A204.1 (cell line): Measurements from ENCODE around the gene KLF2.
"Not testable (repeated sequence)": the region's sequence is repeated elsewhere in the genome, so short reads cannot be mapped to it uniquely, and the experiment has no call there.

Source experiments
- FAIRE-seq: peaks from 2 replicates; lab custom pipeline; 2012; peaks lifted over from hg19 to GRCh38; lab: Jason Lieb, UNC

KLF2 gene

GRCh38 chr19:16324384-16325160, at the start of gene KLF2:
KLF2 (plus strand) TSS chr19:16324826; CDS start chr19:16324924, 98 bp downstream.
- FAIRE-seq, result no peak

GRCh38 chr19:16280306-16280705, 44.3 kb upstream of the KLF2 start:
- FAIRE-seq, result no peak

- no peak for FAIRE-seq
Measured at GRCh38 chr19:16281743-16282142, 42.9 kb upstream of the KLF2 start.

- no peak for FAIRE-seq
Measured at GRCh38 chr19:16283210-16284061, 41.2 kb upstream of the KLF2 start.

GRCh38 chr19:16284505-16284904, 40.1 kb upstream of the KLF2 start:
- FAIRE-seq, result no peak

- FAIRE-seq, result not testable (repeated sequence)
Measured at GRCh38 chr19:16285079-16285478, 39.5 kb upstream of the KLF2 start.

GRCh38 chr19:16285769-16286498, 38.7 kb upstream of the KLF2 start:
- FAIRE-seq, result peak; percentile 87

- FAIRE-seq, result no peak
Measured at GRCh38 chr19:16288544-16288943, 36.1 kb upstream of the KLF2 start.

- no peak for FAIRE-seq
Measured at GRCh38 chr19:16289594-16289993, 35.0 kb upstream of the KLF2 start.

- peak; percentile 44 for FAIRE-seq
Measured at GRCh38 chr19:16290692-16291091, 33.9 kb upstream of the KLF2 start.

GRCh38 chr19:16293118-16294091, 31.2 kb upstream of the KLF2 start:
- no peak for FAIRE-seq

GRCh38 chr19:16295057-16295456, 29.6 kb upstream of the KLF2 start:
- FAIRE-seq, result no peak

GRCh38 chr19:16296713-16297112, 27.9 kb upstream of the KLF2 start:
- no peak for FAIRE-seq

GRCh38 chr19:16297575-16298178, 26.9 kb upstream of the KLF2 start:
- no peak for FAIRE-seq

- no peak for FAIRE-seq
Measured at GRCh38 chr19:16298334-16298733, 26.3 kb upstream of the KLF2 start.

- FAIRE-seq, result no peak
Measured at GRCh38 chr19:16301999-16302694, 22.5 kb upstream of the KLF2 start.

- FAIRE-seq, result no peak
Measured at GRCh38 chr19:16303755-16304154, 20.9 kb upstream of the KLF2 start.

GRCh38 chr19:16304511-16304910, 20.1 kb upstream of the KLF2 start:
- FAIRE-seq, result not testable (repeated sequence)

- FAIRE-seq, result not testable (repeated sequence)
Measured at GRCh38 chr19:16305060-16305459, 19.6 kb upstream of the KLF2 start.

- no peak for FAIRE-seq
Measured at GRCh38 chr19:16306728-16307402, 17.8 kb upstream of the KLF2 start.
